Upper lobe of left lung (tissue), 4 donors: Measurements from ENCODE around the gene UNC5A.

Source experiments
- EP300 ChIP-seq, 4 donors: sonication (generic); formaldehyde crosslinking; IDR thresholded peaks; one replicate each; pipeline ENCODE4 v1.5.1; 2017; ENCODE audit warnings: antibody characterized with exemption in 4 of 4, control low read depth in 2 of 4
- POLR2A ChIP-seq, 4 donors: fragments of 450-650 bp; IDR thresholded peaks; one replicate each; pipeline ENCODE4 v1.5.1; 2016 to 2017; ENCODE audit warnings: antibody characterized with exemption in 4 of 4, mild to moderate bottlenecking in 2 of 4
- POLR2AphosphoS5 ChIP-seq, 2 donors: sonication (generic); formaldehyde crosslinking; IDR thresholded peaks; one replicate each; pipeline ENCODE4 v1.5.1; 2017; ENCODE audit warnings: antibody characterized with exemption in 2 of 2
- TF ChIP-seq, protein P1 (sequence below), 6 experiments: fragments of 450-650 bp in 4 of 6; fragments of 200-600 bp in 2 of 6; sonication (generic) in 2 of 6; IDR thresholded peaks; one replicate each; pipeline ENCODE4 v1.5.1; 2016 to 2019; ENCODE audit warnings: antibody characterized with exemption in 6 of 6

DNA sequence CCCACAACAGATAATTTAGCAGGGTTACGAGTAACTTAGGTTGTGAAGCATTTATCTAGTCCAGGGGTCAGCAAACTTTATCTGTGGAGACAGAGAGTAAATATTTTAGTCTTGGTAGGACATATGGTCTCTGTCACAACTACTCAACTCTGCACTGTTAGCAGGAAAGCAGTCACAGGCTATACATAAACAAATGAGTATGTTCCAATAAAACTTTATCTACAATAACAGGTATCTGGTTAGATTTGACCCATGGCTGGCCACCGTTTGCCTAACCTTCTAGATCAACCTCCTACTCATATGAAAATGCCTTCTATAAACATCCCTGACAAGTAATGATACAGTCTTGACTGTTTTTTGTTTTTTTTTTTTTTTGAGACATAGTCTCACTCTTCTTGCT, 101.8 kb downstream of the UNC5A start:
- TF ChIP-seq, protein P1, sequence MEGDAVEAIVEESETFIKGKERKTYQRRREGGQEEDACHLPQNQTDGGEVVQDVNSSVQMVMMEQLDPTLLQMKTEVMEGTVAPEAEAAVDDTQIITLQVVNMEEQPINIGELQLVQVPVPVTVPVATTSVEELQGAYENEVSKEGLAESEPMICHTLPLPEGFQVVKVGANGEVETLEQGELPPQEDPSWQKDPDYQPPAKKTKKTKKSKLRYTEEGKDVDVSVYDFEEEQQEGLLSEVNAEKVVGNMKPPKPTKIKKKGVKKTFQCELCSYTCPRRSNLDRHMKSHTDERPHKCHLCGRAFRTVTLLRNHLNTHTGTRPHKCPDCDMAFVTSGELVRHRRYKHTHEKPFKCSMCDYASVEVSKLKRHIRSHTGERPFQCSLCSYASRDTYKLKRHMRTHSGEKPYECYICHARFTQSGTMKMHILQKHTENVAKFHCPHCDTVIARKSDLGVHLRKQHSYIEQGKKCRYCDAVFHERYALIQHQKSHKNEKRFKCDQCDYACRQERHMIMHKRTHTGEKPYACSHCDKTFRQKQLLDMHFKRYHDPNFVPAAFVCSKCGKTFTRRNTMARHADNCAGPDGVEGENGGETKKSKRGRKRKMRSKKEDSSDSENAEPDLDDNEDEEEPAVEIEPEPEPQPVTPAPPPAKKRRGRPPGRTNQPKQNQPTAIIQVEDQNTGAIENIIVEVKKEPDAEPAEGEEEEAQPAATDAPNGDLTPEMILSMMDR (IDR thresholded peaks at IDR 0.05) = no peak
- no peak for TF ChIP-seq POLR2A (IDR thresholded peaks at IDR 0.05)
- TF ChIP-seq EP300 (IDR thresholded peaks at IDR 0.05) = no peak
- no peak for TF ChIP-seq POLR2AphosphoS5 (IDR thresholded peaks at IDR 0.05)
